Measurements from ENCODE around the gene CDKN2AIP. TPM values are rescaled to one million over a fixed set of nuclear protein-coding genes. Genes with fewer than 3 reads are reported as not detected.

Gene CDKN2AIP
- total RNA-seq, 1 donor from 2014 or later = 35.3 TPM

GRCh38 chr4:183407128-183407585, 37.3 kb upstream of the CDKN2AIP start:
- Histone ChIP-seq H3K9me3 (ENCODE audit: low read depth) (no peaks in the 10 kb centered on the region), H3K4me1 (peaks cover 8% of the 10 kb centered on the region), H3K9ac (peak overlapping the region; percentile 35), H3F3A (ENCODE audit: low read depth) (no peaks in the 10 kb centered on the region), H3K27me3 (no peaks in the 10 kb centered on the region), H3K36me3 (no peaks in the 10 kb centered on the region), H3K4me3 (peak overlapping the region; percentile 49), H3K79me2 (ENCODE audit: low read depth) (no peaks in the 10 kb centered on the region), H2AFZ (replicated peaks) (peak overlapping the region; percentile 98), H3K27ac (no peak overlapping the region), H3K4me2 (peak overlapping the region; percentile 85), H4K20me1 (ENCODE audit: low read depth) (no peaks in the 10 kb centered on the region)
- no peak for TF ChIP-seq EZH2phosphoT487 (IDR thresholded peaks at IDR 0.05)
- TF ChIP-seq EZH2 (IDR thresholded peaks at IDR 0.05) = no peak
- peak; percentile 94 for TF ChIP-seq CTCF (IDR thresholded peaks at IDR 0.05)
- peak overlapping the region; percentile 87 for H3K27ac Mint-ChIP-seq
- no peaks in the 10 kb centered on the region for H3K36me3 Mint-ChIP-seq
- peak overlapping the region; percentile 81 for H3K4me3 Mint-ChIP-seq
- H3K27me3 Mint-ChIP-seq (ENCODE audit: insufficient read depth, low read depth) = peaks cover 3% of the 10 kb centered on the region
- DNase-seq (ENCODE audit: low spot score) = peak; percentile 93
- H3K4me1 Mint-ChIP-seq = peaks cover 31% of the 10 kb centered on the region
- H3K9me3 Mint-ChIP-seq = peaks cover 2% of the 10 kb centered on the region

GRCh38 chr4:183407635-183408464, 36.6 kb upstream of the CDKN2AIP start:
- DNase-seq (ENCODE audit: low spot score) = no peak
- H3K4me1 ChIP-seq = peaks cover 8% of the 10 kb centered on the region
- no peaks in the 10 kb centered on the region for H3K36me3 ChIP-seq
- no peaks in the 10 kb centered on the region for H3F3A ChIP-seq (ENCODE audit: low read depth)
- H3K4me2 ChIP-seq = peak overlapping the region; percentile 85
- H3K9me3 Mint-ChIP-seq = peaks cover 2% of the 10 kb centered on the region
- peaks cover 27% of the 10 kb centered on the region for H3K4me1 Mint-ChIP-seq
- peak overlapping the region; percentile 81 for H3K4me3 Mint-ChIP-seq
- H3K27me3 ChIP-seq = no peaks in the 10 kb centered on the region
- H3K4me3 ChIP-seq = peak overlapping the region; percentile 49
- H3K27ac Mint-ChIP-seq = peak overlapping the region; percentile 87
- no peaks in the 10 kb centered on the region for H3K36me3 Mint-ChIP-seq
- no peaks in the 10 kb centered on the region for H3K9me3 ChIP-seq (ENCODE audit: low read depth)
- no peak for TF ChIP-seq EZH2phosphoT487 (IDR thresholded peaks at IDR 0.05)
- TF ChIP-seq CTCF (IDR thresholded peaks at IDR 0.05) = no peak
- TF ChIP-seq EZH2 (IDR thresholded peaks at IDR 0.05) = no peak
- peak overlapping the region; percentile 98 for H2AFZ ChIP-seq (replicated peaks)
- H3K27me3 Mint-ChIP-seq (ENCODE audit: insufficient read depth, low read depth) = peaks cover 5% of the 10 kb centered on the region
- no peak overlapping the region for H3K27ac ChIP-seq
- H3K9ac ChIP-seq = peak overlapping the region; percentile 35
- no peaks in the 10 kb centered on the region for H4K20me1 ChIP-seq (ENCODE audit: low read depth)
- no peaks in the 10 kb centered on the region for H3K79me2 ChIP-seq (ENCODE audit: low read depth)

- Histone ChIP-seq H2AFZ (replicated peaks) (no peak overlapping the region), H3K79me2 (ENCODE audit: low read depth) (no peaks in the 10 kb centered on the region), H4K20me1 (ENCODE audit: low read depth) (no peaks in the 10 kb centered on the region), H3K9ac (no peak overlapping the region), H3K4me3 (no peak overlapping the region), H3K4me1 (peaks cover 8% of the 10 kb centered on the region), H3K27ac (no peak overlapping the region), H3F3A (ENCODE audit: low read depth) (no peaks in the 10 kb centered on the region), H3K9me3 (ENCODE audit: low read depth) (no peaks in the 10 kb centered on the region), H3K27me3 (no peaks in the 10 kb centered on the region), H3K36me3 (no peaks in the 10 kb centered on the region), H3K4me2 (no peak overlapping the region)
- Mint-ChIP-seq H3K4me3 (no peak overlapping the region), H3K36me3 (no peaks in the 10 kb centered on the region), H3K4me1 (peaks cover 25% of the 10 kb centered on the region), H3K27ac (peak overlapping the region; percentile 70), H3K9me3 (peaks cover 2% of the 10 kb centered on the region), H3K27me3 (ENCODE audit: insufficient read depth, low read depth) (peaks cover 8% of the 10 kb centered on the region)
- no peak for DNase-seq (ENCODE audit: low spot score)
- TF ChIP-seq EZH2phosphoT487 (IDR thresholded peaks at IDR 0.05) (no peak), EZH2 (IDR thresholded peaks at IDR 0.05) (no peak), CTCF (IDR thresholded peaks at IDR 0.05) (no peak)
Measured at GRCh38 chr4:183408796-183409195, 35.6 kb upstream of the CDKN2AIP start.
